HG03064 (cell line): ENCODE results near the gene FOXA3.
A peak's percentile ranks its signal among the peaks of the same experiment; 100 is the strongest.
"Not testable (repeated sequence)": the region's sequence is repeated elsewhere in the genome, so short reads cannot be mapped to it uniquely, and the experiment has no call there.

Experiments used
- ATAC-seq: cut with Tn5 transposase; IDR thresholded peaks from one replicate; pipeline ENCODE4 v1.9.1; 2021; ENCODE audit warnings: low read depth; ENCODE audit not compliant: unreplicated experiment

Gene FOXA3

DNA sequence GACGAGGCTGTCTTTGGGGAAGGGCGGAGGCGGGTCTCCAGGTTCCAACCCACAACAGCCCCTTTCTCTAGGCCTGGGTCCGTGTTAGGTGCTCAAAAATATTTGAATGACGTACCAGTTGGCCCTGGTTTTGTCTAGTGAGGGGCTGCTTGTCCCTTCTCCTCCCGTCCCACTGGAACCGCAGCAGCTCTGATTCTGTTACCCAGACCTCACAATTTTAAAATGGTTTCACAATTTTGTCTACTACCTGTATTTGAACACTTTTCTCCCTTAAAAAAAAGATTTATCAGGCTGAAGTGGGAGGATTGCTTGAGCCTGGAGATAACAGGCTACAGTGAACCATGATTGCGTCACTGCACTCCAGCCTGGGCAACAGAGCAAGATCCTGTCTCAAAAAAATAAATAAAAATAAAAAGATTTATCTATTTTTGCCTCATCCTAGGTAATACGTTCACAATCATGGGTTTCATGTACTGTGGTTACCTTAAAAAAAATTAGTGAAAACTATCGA is 23.1 kb downstream of the FOXA3 start:
- no peak for ATAC-seq

DNA sequence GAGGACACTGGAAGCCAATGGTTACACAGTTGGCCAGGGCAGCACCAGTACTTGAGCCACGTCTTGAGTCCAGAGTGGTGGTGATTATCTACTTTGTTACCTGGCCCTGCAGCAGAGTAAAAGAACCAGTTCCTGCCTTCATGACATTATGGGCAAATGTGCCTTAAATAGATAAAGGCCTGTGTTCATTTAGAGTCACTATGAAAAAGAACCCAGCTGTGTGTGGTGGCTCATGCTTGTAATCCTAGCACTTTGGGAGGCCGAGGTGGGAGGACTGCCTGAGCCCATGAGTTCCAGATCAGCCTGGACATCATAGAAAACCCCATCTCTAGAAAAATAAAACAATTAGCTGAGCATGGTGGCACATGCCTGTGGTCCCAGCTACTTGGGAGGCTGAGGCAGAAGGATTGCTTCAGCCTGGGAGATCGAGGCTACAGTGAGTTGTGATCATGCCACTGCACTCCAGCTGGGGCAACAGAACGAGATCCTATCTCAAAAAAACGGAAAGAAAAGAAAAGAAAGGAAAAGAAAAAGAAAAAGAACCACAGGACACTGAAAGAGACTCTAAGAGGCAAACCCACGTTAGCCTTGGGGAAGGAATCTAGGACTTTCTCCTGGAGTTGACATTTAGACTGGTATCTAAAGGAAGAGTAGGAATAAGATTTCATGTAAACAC is 25.2 kb downstream of the FOXA3 start:
- ATAC-seq: no peak

GRCh38 chr19:45890877-45891276 is 26.8 kb downstream of the FOXA3 start:
- no peak for ATAC-seq

DNA sequence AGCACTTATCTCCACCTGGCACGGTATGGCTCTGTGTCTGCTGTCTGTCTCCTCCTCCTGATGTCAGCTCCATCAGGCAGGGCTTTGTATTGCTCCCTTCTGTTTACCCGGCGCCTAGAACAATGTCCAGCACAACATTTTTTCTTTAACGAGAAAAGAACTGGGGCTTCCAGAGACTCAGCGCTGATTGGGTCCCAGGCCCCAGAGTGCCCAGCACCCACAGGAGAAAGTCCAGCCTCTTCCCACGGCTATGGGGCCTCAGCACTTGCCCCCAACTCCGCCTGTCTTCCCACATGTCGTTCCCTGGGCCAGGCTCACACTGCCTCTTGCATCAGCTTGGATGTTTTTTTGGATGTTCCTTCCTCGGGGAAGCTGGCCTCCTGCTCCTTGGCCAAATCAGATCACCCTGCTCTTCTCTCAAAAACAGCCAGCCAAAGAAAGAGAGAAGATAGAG is 31.4 kb downstream of the FOXA3 start:
- ATAC-seq: no peak

DNA sequence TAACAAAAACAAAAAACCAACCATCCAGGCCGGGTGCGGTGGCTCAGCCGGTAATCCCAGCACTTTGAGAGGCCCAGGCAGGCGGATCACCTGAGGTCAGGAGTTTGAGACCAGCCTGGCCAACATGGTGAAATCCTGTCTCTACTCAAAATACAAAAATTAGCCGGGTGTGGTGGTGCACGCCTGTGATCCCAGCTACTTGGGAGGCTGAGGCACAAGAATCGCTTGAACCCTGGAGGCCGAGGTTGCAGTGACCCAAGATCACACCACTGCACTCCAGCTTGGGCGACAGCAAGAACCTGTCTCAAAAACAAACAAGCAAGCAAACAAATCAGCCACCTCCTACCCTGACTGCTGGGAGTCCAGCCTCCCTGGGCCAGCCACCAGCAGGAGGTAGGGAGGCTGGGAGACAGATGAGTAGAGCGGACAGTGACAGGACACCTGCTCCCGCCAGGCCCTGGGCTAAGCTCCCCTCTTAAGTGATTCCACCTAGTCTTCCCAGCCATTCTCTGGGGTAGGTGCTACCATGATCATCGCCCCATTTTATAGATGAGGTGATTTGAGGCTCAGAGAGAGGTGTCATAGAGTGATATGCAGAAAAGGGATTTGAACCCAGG is 32.0 kb downstream of the FOXA3 start:
- ATAC-seq: not testable (repeated sequence)

DNA sequence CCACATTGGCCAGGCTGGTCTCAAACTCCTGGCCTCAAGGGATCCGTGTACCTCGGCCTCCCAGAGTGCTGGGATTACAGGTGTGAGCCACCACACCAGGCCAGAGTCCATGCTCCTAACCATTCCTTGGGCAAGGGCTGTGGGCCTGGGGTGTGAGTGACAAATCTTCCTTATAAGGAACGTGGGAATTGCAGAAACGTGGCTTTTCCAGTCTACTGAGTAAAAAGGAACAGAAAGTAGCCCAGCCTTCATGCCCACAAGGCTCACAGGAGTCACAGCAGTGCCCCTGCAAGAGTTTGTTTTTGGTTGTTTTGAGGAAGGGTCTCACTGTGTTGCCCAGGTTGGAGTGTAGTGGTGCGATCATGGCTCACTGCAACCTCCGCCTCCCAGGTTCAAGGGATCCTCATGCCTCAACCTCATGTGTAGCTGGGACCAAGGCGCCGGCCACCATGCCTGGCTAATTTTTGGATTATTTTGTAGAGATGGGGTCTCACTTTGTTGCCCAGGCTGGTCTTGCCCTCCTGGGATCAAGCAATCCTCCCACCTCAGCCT is 33.2 kb downstream of the FOXA3 start:
- no peak for ATAC-seq

DNA sequence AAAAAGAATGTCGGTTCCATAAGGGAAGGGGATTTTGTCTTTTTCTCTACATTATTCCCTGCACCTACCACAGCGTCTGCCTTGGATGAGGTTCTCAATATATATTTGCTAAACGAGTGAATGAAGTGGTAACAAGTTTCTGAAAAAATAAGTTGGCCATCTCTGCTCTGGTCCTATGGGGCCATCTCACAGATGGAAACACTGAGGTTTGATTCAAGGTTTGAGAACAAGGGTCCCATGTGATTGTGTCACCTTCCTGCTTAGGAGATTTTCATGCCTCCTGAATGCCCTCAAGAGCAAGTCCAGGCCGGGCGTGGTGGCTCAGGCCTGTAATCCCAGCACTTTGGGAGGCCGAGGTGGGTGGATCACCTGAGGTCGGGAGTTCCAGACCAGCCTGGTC is 35.1 kb downstream of the FOXA3 start:
- no peak for ATAC-seq

DNA sequence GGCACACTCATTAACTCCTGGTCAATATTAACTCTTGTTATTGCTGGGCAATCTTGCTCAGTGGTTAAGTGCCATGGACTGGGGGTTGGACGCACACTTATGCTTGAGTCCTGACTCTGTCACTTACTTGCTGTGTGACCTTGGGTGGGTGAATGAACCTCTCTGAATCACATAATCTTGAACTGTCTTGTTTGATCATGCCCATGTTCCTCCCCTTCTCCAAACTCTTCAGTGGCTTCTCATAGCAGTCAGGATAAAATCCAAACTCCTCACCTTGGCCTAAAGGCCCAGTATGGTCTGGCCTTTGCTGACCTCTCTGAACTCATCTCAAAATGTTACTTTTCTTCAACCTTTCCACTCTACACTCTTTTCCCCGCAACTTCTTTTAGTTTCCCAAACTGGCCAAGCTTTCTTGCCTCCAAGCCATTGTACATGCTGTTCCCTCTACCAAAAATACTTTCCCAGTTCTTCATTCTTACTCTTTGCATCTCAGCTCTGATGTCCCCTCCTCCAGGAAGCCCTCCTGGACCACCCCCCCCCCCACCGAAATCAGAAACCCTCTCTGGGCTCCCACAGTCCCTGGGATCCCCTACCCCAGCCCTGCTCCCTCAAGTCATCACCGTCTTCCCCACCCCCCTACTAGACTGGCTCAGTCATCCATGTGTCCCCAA is 35.9 kb downstream of the FOXA3 start:
- ATAC-seq: no peak

DNA sequence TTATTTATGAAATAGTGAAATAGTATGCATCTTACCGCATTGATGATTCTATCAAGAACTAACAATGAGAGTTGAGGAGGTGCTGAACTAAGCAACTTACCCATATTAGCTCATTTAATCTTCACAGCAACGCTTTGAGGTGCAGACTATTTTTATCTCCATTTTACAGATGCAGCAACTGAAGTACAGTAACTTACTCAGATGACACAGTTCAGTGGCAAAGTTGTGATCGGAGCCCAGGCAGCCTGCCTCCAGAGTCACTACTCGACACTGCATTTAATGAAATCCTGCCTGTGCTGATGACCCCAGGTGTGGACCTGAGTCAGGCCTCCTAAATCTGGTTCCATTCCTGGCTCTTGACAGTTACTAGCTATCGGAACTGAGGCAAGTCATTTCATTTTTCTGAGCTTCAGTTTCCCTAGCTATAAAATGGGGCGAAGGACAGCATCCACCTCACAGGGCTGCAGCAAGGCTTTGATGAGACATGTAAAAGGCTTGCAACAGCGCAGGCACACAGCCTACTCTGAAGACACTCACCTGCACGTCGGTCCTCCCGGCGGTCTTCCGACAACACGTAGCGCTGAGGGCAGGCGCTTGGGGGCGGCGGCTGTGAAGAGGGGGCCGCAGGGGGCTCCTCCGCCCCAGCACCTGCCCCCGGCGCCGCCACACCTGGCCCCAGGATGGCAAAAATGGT is 36.8 kb downstream of the FOXA3 start:
- no peak for ATAC-seq

GRCh38 chr19:45901432-45901911 is 37.3 kb downstream of the FOXA3 start:
- no peak for ATAC-seq

GRCh38 chr19:45901912-45902650 is 38.0 kb downstream of the FOXA3 start, which contains the start of gene MYPOP:
Gene MYPOP, minus strand, starts transcription at chr19:45902613. Its CDS starts 840 bp downstream, at chr19:45901773.
- no peak for ATAC-seq

GRCh38 chr19:45902651-45903625 is 38.8 kb downstream of the FOXA3 start:
- peak; percentile 83 for ATAC-seq

DNA sequence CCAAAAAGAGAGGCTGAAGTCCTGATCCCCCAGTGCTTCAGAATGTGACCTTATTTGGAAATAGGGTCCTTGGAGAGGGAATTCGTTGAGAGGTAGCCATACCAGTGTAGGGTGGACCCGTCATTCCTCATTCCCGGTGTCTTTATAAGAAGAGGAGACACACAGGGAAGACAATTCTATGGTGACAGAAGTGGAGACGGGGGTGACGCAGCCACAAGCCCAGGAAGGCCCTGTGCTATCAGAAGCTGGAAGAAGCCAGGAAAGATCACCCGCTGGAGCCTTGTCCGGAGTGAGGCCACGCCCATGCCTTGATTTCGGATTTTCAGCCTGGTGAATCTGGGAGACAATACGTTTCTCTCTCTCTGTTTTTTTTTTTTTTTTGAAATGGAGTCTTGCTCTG is 40.9 kb downstream of the FOXA3 start:
- no peak for ATAC-seq

GRCh38 chr19:45906221-45906620 is 42.1 kb downstream of the FOXA3 start:
- ATAC-seq: no peak

DNA sequence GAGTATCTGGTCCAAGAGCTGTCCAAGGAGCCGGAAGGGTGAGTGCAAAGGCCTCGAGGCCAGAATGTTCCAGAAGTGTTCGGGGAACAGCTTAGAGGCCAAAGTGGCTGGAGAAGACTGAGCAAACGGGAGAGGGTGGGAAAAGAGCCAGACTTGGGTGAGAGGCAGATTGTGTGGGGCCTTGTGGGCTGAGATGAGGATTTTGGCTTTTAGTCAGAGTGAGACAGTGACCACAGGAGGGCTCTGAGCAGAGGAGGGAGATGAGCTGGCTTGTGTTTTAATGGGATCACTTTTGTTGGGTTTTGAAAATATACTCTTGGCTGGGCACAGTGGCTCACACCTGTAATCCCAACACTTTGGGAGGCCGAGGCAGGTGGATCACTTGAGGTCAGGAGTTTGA is 44.8 kb downstream of the FOXA3 start:
- ATAC-seq: no peak

DNA sequence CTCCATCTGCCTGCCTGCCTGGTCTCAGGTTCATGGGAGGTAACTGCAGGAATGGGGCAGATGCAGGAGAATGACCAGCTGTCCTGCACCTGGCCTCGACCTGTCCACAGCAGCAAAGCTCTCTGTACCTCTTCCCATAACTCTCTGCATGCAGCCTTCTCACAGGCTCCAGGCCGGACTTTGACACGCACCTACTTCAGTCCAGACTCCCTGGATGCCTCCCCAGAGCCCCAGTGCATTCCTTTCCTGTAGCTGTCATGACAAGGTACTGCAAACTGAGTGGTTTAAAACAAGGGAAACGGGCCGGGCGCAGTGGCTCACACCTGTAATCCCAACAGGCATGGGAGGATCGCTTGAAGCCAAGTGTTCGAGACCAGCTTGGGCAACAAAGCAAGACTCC is 47.2 kb downstream of the FOXA3 start:
- no peak for ATAC-seq

DNA sequence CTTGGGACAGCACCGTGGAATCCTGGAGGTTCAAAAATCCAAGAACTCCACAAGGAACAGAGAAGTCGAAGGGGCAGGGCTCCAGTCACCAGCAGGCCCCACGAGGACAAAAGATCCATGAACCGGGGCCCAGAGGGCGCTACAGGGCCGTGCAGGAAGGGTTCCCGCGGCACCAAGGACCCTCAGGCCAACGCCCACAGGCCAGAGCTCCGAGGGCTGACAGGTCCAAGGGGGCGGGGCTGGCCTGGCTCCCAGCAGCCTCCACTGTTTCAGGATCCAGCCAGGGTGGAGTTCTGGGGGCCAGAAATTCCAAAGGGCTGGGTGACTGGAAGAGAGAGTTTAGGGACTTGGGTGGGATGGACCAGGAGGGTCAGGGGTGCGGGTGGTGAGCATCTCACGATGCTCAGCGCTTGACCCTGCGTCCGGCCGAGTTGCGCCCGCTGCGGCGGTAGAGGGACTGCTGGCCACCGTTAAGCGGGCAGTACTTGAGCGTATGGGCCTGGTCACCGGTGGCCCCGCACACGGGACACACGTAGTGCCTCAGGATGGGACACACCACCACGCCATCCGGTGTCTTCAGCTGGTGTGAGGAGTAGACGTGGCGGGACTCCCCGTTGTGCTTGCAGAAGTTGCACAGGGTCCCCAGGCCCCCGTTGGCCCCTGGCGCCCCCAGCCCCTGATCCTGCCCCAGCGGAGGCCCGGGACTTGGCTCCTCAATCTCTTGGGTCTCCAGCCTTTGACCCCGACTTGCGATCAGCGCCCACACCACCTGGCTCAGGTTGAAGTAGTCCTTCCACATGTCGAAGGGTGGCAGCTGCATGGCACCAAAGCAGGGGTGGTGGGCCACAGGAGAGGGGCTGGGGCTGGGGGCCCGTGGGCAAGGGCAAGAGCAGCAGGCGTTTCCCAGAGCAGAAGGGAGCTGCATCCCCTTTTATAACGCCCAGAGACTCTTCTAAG is 50.0 kb downstream of the FOXA3 start, which contains the start of gene NANOS2:
Gene NANOS2 (minus strand): TSS at position 905 of the 957 bp plus-strand sequence. CDS start 85 bp downstream, at position 820.
- ATAC-seq: no peak
